Left lung (tissue), 10 donors: ENCODE measurements around the gene TRAF2. TPM values are rescaled to one million over a fixed set of nuclear protein-coding genes. Genes with fewer than 3 reads are reported as not detected.

Experiments
- ATAC-seq: fragments of 200-7000 bp; cut with Tn5 transposase; one replicate; pipeline ENCODE4 v1.9.1; 2020; ENCODE audit warnings: moderate library complexity
- DNase-seq, 4 donors: peaks; one replicate each; pipeline ENCODE4 v3.0.0-alpha.2; 2013 to 2020
- H3K27ac ChIP-seq, 2 donors: fragments of 200-600 bp; sonication (generic) in 1 of 2; one replicate each; pipeline versions ENCODE4 v1.5.0 to v1.8.0; 2020 to 2021
- H3K27me3 ChIP-seq, 2 donors: fragments of 200-600 bp; sonication (generic) in 1 of 2; one replicate each; pipeline versions ENCODE4 v1.5.0 to v1.8.0; 2020 to 2021
- H3K36me3 ChIP-seq, 2 donors: fragments of 200-600 bp; sonication (generic) in 1 of 2; one replicate each; pipeline versions ENCODE4 v1.5.0 to v1.8.0; 2020 to 2021
- H3K4me1 ChIP-seq, 2 donors: fragments of 200-600 bp; one replicate each; pipeline ENCODE4 v1.8.0; 2021
- H3K4me3 ChIP-seq, 2 donors: fragments of 200-600 bp; sonication (generic) in 1 of 2; one replicate each; pipeline versions ENCODE4 v1.5.0 to v1.8.0; 2020 to 2021; ENCODE audit warnings: mild to moderate bottlenecking in 1 of 2
- H3K9me3 ChIP-seq, 2 donors: fragments of 200-600 bp; sonication (generic) in 1 of 2; one replicate each; pipeline versions ENCODE4 v1.5.0 to v1.8.0; 2020 to 2021
- intact Hi-C, 2 donors: fragments of 100-400 bp; cut with DNase I; formaldehyde crosslinking; loops; one replicate each; pipeline versions ENCODE4 v1.11.2 to v1.14.2; 2022
- polyA plus RNA-seq, 6 donors: library from polyadenylated mRNA; unstranded; fragments of 120-200 nt; gene quantifications; one replicate each; pipeline ENCODE4 v1.2.1, GENCODE V29; 2013; ENCODE audit not compliant: insufficient read length in 6 of 6
- total RNA-seq, 2 donors: library from RNA; stranded (reverse); fragmentation: NEBNext Ultra II Directional; extraction: Animal tissue kit (Norgen Biotek cat#: 25700); gene quantifications; one replicate each; pipeline ENCODE4 v1.2.1, GENCODE V29; 2021
- TF ChIP-seq, protein P1 (sequence below), 2 donors: fragments of 200-600 bp; sonication (generic) in 1 of 2; IDR thresholded peaks; one replicate each; pipeline versions ENCODE4 v1.5.0 to v1.8.0; 2021; ENCODE audit warnings: antibody characterized with exemption in 2 of 2
- donor health status: DM: no; HTN: yes; CAD: no.
- donor health status: DM: no; HTN: no; CAD: no.

TRAF2 gene
- total and polyA plus RNA-seq, 8 donors: 12.4 to 22.4 (median 15.9) TPM

DNA sequence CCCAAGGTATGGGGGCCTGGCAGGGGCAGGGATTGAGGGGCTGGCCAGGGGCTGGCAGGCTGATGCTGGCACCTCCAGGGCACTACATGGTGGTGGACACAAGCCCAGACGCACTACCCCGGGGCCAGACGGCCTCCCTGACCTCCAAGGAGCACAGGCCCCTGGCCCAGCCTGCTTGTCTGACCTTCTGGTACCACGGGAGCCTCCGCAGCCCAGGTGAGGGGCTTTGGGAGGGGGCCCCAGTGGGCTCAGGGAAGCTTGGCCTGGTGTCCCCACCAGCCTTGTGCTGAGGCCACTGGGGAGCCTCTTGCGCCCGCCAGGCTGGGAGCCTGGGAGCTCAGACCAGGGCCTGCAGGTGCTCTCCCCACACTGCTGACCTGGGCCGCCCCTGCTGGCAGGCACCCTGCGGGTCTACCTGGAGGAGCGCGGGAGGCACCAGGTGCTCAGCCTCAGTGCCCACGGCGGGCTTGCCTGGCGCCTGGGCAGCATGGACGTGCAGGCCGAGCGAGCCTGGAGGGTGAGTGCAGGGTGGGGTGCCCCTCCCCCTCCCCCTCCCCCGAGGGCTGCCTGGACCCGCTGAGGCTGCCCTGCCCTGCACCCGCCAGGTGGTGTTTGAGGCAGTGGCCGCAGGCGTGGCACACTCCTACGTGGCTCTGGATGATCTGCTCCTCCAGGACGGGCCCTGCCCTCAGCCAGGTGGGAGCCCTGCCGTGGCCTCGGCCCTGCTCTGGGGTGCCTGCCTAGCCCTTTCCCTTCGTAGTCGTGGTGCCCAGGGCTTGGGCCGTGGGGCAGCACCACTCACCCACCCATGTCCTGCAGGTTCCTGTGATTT, 28.5 kb upstream of the TRAF2 start:
- H3K4me1 ChIP-seq: peaks cover 0 to 11% of the 10 kb centered on the region in 2 donors
- H3K4me3 ChIP-seq: no peak overlapping the region
- DNase-seq (peak in 2 of 4 donors; percentile 30 to 74), ATAC-seq (no peak)
- no peaks in the 10 kb centered on the region for H3K9me3 ChIP-seq
- peaks cover 0 to 34% of the 10 kb centered on the region in 2 donors for H3K36me3 ChIP-seq
- intact Hi-C loops: loop anchor here in 1 of 2 donors (10.0 kb wide), 1 partner anchor 77 kb away; no protein-coding TSS in a partner anchor
- H3K27me3 ChIP-seq: no peaks in the 10 kb centered on the region
- no peak overlapping the region for H3K27ac ChIP-seq
- TF ChIP-seq, protein P1, sequence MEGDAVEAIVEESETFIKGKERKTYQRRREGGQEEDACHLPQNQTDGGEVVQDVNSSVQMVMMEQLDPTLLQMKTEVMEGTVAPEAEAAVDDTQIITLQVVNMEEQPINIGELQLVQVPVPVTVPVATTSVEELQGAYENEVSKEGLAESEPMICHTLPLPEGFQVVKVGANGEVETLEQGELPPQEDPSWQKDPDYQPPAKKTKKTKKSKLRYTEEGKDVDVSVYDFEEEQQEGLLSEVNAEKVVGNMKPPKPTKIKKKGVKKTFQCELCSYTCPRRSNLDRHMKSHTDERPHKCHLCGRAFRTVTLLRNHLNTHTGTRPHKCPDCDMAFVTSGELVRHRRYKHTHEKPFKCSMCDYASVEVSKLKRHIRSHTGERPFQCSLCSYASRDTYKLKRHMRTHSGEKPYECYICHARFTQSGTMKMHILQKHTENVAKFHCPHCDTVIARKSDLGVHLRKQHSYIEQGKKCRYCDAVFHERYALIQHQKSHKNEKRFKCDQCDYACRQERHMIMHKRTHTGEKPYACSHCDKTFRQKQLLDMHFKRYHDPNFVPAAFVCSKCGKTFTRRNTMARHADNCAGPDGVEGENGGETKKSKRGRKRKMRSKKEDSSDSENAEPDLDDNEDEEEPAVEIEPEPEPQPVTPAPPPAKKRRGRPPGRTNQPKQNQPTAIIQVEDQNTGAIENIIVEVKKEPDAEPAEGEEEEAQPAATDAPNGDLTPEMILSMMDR (IDR thresholded peaks at IDR 0.05): no peak

DNA sequence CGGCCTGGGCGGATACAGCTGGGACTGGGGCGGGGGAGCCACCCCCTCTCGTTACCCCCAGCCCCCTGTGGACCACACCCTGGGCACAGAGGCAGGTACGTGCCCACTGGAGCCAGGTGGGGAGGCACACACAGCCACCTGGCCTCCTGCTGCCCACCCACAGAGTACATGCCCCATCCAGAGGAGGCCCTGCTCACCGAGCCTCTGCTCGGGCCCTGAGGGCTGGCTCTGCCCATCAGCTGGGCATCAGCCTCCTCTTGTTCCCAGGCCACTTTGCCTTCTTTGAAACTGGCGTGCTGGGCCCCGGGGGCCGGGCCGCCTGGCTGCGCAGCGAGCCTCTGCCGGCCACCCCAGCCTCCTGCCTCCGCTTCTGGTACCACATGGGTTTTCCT, 27.9 kb upstream of the TRAF2 start:
- DNase-seq (peak in 1 of 4 donors; percentile 67), ATAC-seq (no peak)
- Histone ChIP-seq H3K9me3 (no peaks in the 10 kb centered on the region), H3K27ac (no peak overlapping the region), H3K4me1 (peaks cover 0 to 11% of the 10 kb centered on the region in 2 donors), H3K4me3 (no peak overlapping the region), H3K36me3 (peaks cover 0 to 40% of the 10 kb centered on the region in 2 donors), H3K27me3 (no peaks in the 10 kb centered on the region)
- intact Hi-C loops: loop anchor here in 1 of 2 donors (10.0 kb wide), 1 partner anchor 76 kb away; no protein-coding TSS in a partner anchor
- TF ChIP-seq, protein P1 (IDR thresholded peaks at IDR 0.05): no peak

DNA sequence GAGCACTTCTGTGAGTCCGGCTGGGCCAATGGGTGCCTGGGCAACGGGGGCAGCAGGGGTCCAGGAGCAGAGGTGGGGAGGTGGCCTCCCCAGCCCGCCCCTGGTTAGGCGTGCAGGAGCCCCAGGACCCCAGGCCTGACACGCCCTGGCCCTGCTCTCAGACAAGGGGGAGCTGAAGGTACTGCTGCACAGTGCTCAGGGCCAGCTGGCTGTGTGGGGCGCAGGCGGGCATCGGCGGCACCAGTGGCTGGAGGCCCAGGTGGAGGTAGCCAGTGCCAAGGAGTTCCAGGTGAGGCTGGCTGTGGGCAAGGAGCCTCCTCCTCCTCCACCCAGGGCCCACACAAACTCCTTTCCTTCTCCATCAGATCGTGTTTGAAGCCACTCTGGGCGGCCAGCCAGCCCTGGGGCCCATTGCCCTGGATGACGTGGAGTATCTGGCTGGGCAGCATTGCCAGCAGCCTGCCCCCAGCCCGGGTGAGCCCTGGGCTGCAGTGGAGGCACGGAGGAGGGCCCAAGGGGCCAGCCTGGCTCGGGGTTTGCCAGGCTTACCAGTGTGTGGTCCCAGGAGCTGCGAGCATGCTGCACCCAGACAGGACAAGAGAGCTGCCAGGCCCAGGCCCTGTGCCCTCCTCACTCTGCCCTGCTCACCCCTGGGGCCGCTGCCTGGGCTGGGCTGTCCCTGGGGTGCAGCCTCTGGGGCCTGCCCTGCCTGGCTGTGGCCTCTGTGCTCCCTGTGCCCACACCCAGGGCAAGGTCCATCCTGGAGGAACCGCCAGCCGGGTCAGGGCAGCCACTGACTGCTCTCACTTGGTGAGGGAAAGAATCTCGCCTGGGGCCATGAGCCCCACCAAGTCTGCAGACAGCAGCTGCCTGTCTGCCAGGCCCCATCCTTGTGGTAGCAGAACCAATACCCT, 27.2 kb upstream of the TRAF2 start:
- Histone ChIP-seq H3K27me3 (no peaks in the 10 kb centered on the region), H3K27ac (no peak overlapping the region), H3K4me1 (peaks cover 0 to 11% of the 10 kb centered on the region in 2 donors), H3K9me3 (no peaks in the 10 kb centered on the region), H3K4me3 (no peak overlapping the region), H3K36me3 (peaks cover 0 to 45% of the 10 kb centered on the region in 2 donors)
- TF ChIP-seq, protein P1 (IDR thresholded peaks at IDR 0.05): no peak
- ATAC-seq (peak; percentile 65), DNase-seq (peak in 2 of 4 donors; percentile 53 to 84)
- intact Hi-C loops: loop anchor here in 1 of 2 donors (10.0 kb wide), 1 partner anchor 76 kb away; no protein-coding TSS in a partner anchor

DNA sequence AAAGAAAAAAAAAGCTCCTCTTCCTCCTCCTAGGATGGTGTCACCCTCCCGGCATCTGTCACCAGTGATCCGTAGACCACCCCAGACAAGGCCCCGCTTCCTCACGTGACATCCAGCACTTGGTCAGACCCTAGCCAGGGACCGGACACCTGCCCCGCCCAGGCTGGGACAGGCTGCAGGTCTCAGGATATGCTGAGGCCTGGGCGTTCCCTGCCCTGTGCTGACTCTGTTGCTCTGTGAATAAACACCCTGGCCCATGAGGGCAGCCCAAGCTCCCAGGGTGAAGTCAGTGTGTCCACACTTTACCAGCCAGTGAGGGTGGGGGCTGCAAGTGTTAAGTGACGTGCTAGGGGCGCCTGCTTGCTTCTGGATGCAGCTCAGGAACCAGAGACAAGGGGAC, 25.8 kb upstream of the TRAF2 start:
- DNase-seq: peak in 1 of 4 donors; percentile 22
- no peaks in the 10 kb centered on the region for H3K9me3 ChIP-seq
- H3K4me3 ChIP-seq: no peak overlapping the region
- H3K4me1 ChIP-seq: peaks cover 9 to 24% of the 10 kb centered on the region in 2 donors
- H3K36me3 ChIP-seq: peaks cover 0 to 45% of the 10 kb centered on the region in 2 donors
- intact Hi-C loops: no loop called here
- no peak overlapping the region for H3K27ac ChIP-seq
- no peak for ATAC-seq
- TF ChIP-seq, protein P1 (IDR thresholded peaks at IDR 0.05): no peak
- no peaks in the 10 kb centered on the region for H3K27me3 ChIP-seq
